ENCODE data around the gene ZFP3.
"Not testable (repeated sequence)": the region's sequence is repeated elsewhere in the genome, so short reads cannot be mapped to it uniquely, and the experiment has no call there.

ZFP3 gene

DNA sequence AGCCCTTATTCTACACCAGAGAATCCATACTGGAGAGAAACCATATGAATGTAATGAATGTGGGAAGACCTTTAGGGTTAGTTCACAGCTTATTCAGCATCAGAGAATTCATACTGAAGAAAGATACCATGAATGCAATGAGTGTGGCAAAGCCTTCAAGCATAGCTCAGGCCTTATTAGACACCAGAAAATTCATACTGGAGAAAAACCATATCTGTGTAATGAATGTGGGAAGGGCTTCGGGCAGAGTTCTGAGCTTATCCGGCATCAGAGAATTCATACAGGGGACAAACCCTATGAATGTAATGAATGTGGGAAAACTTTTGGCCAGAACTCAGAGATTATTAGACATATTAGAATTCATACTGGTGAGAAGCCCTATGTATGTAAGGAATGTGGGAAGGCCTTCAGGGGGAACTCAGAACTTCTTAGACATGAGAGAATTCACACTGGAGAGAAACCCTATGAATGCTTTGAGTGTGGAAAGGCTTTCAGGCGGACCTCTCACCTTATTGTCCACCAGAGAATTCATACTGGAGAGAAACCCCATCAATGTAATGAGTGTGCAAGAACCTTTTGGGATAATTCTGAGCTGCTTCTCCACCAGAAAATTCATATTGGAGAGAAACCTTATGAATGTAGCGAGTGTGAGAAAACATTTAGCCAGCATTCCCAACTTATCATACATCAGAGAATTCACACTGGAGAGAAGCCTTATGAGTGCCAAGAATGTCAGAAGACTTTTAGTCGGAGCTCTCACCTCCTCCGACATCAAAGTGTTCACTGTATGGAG lies 14.1 kb downstream of the ZFP3 start:
- DNase-seq (ENCODE audit: insufficient read length) (no peak), FAIRE-seq (no peak)
- TF ChIP-seq TAF1 (IDR thresholded peaks at IDR 0.05; ENCODE audit: borderline replicate concordance, low read depth, low read length) (no peak), POLR2A (IDR thresholded peaks at IDR 0.05; ENCODE audit: low read depth, low read length) (no peak), POLR2AphosphoS5 (IDR thresholded peaks at IDR 0.05; ENCODE audit: low read depth, low read length) (no peak)

DNA sequence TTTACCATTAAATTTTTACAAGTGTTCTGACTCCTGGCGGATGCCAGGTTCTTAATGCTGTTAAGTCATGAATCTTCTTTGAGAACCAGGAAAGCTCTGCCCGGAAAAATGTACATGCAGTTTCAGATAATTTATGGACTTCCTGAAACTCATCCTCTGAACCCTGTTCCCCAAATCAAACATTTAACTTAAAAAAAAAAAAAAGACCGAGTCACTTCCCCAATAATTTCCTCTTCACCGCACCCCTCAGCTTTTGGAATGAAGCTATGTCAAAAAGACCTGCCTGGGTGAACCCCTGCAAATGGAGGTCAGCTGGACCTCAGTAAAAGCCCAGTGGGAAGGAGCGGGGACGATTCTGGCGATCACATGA lies 18.4 kb downstream of the ZFP3 start:
- no peak for FAIRE-seq
- no peak for TF ChIP-seq POLR2A (IDR thresholded peaks at IDR 0.05; ENCODE audit: low read depth, low read length)
- TF ChIP-seq POLR2AphosphoS5 (IDR thresholded peaks at IDR 0.05; ENCODE audit: low read depth, low read length): no peak
- TF ChIP-seq TAF1 (IDR thresholded peaks at IDR 0.05; ENCODE audit: borderline replicate concordance, low read depth, low read length): no peak
- no peak for DNase-seq (ENCODE audit: insufficient read length)

- no peak for FAIRE-seq
- no peak for DNase-seq (ENCODE audit: insufficient read length)
- no peak for TF ChIP-seq TAF1 (IDR thresholded peaks at IDR 0.05; ENCODE audit: borderline replicate concordance, low read depth, low read length)
- no peak for TF ChIP-seq POLR2A (IDR thresholded peaks at IDR 0.05; ENCODE audit: low read depth, low read length)
- TF ChIP-seq POLR2AphosphoS5 (IDR thresholded peaks at IDR 0.05; ENCODE audit: low read depth, low read length): no peak
These were observed 19.0 kb downstream of the ZFP3 start for GRCh38 chr17:5097101-5097834.

- FAIRE-seq (no peak), DNase-seq (ENCODE audit: insufficient read length) (no peak)
- TF ChIP-seq POLR2AphosphoS5 (IDR thresholded peaks at IDR 0.05; ENCODE audit: low read depth, low read length) (no peak), POLR2A (IDR thresholded peaks at IDR 0.05; ENCODE audit: low read depth, low read length) (no peak), TAF1 (IDR thresholded peaks at IDR 0.05; ENCODE audit: borderline replicate concordance, low read depth, low read length) (no peak)
These were observed 21.0 kb downstream of the ZFP3 start for GRCh38 chr17:5099271-5099670.

- FAIRE-seq: no peak
- DNase-seq (ENCODE audit: insufficient read length): no peak
- TF ChIP-seq TAF1 (IDR thresholded peaks at IDR 0.05; ENCODE audit: borderline replicate concordance, low read depth, low read length) (no peak), POLR2AphosphoS5 (IDR thresholded peaks at IDR 0.05; ENCODE audit: low read depth, low read length) (no peak), POLR2A (IDR thresholded peaks at IDR 0.05; ENCODE audit: low read depth, low read length) (no peak)
These were observed 22.6 kb downstream of the ZFP3 start for GRCh38 chr17:5100832-5101231.

- TF ChIP-seq POLR2A (IDR thresholded peaks at IDR 0.05; ENCODE audit: low read depth, low read length) (no peak), TAF1 (IDR thresholded peaks at IDR 0.05; ENCODE audit: borderline replicate concordance, low read depth, low read length) (no peak), POLR2AphosphoS5 (IDR thresholded peaks at IDR 0.05; ENCODE audit: low read depth, low read length) (no peak)
- peak; percentile 27 for FAIRE-seq
- no peak for DNase-seq (ENCODE audit: insufficient read length)
These were observed 32.5 kb downstream of the ZFP3 start for GRCh38 chr17:5110816-5111215.

DNA sequence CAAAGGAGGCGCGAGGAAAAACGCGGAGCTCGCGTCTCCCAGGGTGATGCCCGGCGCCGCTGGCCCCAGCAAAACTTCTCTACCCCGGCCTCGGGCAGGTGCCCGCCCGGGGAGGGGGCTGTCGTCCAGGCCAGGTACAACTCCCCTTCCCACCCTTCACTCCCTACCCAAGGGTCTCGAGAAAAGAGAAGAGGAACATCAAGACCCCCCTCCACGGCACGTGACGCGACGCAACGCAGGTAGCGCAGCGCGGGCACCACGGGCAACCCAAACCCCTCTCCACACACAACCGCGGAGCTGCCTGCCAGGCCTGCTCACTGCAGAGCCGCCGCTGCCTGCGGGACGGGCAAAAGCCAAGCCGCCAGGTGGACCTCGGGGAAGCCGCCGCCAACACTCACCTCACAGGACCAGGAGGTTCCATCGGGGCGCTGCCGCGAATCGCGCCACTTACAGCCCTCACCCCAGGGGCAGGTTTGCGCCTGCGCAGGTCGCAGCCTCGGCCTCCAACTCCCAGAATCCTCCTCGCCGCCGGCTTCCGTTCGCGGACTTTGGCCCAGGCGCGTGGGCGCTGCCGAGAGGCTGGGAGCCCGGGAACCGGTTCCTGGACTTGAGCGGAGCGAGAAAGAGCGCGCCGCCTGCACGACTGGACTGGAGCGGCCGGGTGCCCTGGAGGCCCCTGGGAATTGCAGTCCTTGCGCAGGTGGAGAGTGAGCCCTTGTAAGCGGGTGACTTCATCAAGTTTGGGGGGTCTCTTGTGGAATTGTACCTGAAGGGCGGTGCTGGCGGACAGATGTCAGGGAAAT lies 33.3 kb downstream of the ZFP3 start, which contains the start of gene ZNF232:
Gene ZNF232, minus strand, starts transcription at position 477 of the 803 bp plus-strand sequence. Its CDS starts 56 bp downstream, at position 421.
- peak; percentile 99 for FAIRE-seq
- DNase-seq (ENCODE audit: insufficient read length): peak; percentile 92
- TF ChIP-seq POLR2A (IDR thresholded peaks at IDR 0.05; ENCODE audit: low read depth, low read length): peak; percentile 72; the same call in 1 of the 2 replicates
- TF ChIP-seq POLR2AphosphoS5 (IDR thresholded peaks at IDR 0.05; ENCODE audit: low read depth, low read length): peak; percentile 68
- TF ChIP-seq TAF1 (IDR thresholded peaks at IDR 0.05; ENCODE audit: borderline replicate concordance, low read depth, low read length): 0 out of 2 replicates have a peak, but pooled peaks have one; percentile 9

DNA sequence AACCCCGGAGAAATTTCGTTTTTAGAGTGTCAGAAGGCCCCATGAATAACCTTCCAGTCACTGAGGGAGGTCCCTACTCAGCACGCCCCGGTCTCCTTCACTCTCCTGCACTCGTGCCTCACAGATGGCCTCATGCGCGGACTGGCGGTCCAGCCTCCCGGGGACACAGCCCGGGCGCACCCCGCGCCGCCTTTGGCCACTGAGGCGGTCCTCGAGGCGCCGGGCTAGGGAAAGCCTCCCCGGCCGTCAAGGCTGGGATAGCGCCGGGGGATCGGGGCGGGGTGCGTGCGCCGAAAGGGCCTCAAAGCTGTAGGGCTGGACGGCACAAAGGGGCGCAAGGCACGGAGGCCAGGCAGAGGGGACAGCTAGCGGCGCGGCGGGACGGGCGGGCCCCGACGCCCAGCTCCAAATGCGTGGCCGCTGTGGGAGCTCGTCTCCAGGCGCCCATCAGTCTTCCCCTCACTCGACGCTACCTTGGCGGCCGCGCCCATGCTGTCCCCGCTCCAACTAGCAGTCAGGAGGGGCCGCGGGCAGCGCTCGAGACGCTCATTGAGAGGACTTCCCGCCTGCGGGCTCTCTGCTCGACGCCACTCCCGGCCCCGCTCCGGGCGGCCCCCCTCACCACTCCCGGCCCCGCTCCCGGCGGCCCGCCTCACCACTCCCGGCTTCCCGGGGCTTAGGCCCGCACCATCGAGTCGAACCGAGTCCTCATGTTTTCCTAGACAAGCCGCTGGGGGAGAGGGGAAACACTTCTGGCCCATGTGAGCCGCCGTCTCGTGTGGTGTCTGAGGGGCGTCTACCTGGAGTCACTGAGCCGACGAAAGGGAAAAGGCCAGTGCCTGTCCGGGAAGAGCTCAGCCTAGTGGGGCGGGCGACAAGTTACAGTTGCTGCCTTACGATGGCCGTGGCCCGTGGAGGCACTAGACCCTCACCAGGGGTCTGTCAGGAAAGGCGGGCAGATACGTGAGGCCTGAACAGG lies 37.7 kb downstream of the ZFP3 start, which contains the start of gene USP6:
Gene USP6, plus strand, starts transcription at position 360 of the 979 bp plus-strand sequence. CDS start 14,336 bp downstream, outside the sequence.
- no peak for DNase-seq (ENCODE audit: insufficient read length)

DNA sequence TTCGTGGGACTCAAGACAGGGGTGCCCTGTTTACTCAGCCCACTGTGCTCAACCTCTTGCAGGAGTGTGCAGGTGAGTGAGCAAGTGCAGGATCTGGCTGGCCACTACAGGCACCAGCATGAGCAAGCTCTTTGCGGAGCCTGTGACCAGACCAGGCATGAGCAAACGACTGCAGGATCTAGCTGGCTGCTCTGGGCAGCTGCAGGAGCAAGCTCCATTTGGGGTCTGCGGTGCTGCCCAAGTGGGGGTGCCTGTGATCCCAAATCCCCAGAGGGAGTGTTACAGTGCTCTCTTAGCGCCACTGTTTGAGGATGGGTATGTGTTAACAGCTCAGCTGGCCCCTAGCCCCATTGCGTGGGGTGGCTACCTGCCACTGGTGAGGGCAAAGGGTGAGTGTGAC lies 40.0 kb downstream of the ZFP3 start:
- FAIRE-seq (no peak), DNase-seq (ENCODE audit: insufficient read length) (no peak)
- TF ChIP-seq POLR2A (IDR thresholded peaks at IDR 0.05; ENCODE audit: low read depth, low read length): no peak
- no peak for TF ChIP-seq TAF1 (IDR thresholded peaks at IDR 0.05; ENCODE audit: borderline replicate concordance, low read depth, low read length)
- TF ChIP-seq POLR2AphosphoS5 (IDR thresholded peaks at IDR 0.05; ENCODE audit: low read depth, low read length): no peak

More for the DNA sequence above, 37.7 kb downstream of the ZFP3 start, which contains the start of gene USP6:
- TF ChIP-seq TAF1 (IDR thresholded peaks at IDR 0.05; ENCODE audit: borderline replicate concordance, low read depth, low read length) (no peak), POLR2AphosphoS5 (IDR thresholded peaks at IDR 0.05; ENCODE audit: low read depth, low read length) (no peak), POLR2A (IDR thresholded peaks at IDR 0.05; ENCODE audit: low read depth, low read length) (no peak)
- FAIRE-seq: no peak

GRCh38 chr17:5120036-5120435 lies 41.8 kb downstream of the ZFP3 start:
- TF ChIP-seq TAF1 (IDR thresholded peaks at IDR 0.05; ENCODE audit: borderline replicate concordance, low read depth, low read length) (no peak), POLR2AphosphoS5 (IDR thresholded peaks at IDR 0.05; ENCODE audit: low read depth, low read length) (no peak), POLR2A (IDR thresholded peaks at IDR 0.05; ENCODE audit: low read depth, low read length) (no peak)
- no peak for FAIRE-seq
- DNase-seq (ENCODE audit: insufficient read length): no peak

DNA sequence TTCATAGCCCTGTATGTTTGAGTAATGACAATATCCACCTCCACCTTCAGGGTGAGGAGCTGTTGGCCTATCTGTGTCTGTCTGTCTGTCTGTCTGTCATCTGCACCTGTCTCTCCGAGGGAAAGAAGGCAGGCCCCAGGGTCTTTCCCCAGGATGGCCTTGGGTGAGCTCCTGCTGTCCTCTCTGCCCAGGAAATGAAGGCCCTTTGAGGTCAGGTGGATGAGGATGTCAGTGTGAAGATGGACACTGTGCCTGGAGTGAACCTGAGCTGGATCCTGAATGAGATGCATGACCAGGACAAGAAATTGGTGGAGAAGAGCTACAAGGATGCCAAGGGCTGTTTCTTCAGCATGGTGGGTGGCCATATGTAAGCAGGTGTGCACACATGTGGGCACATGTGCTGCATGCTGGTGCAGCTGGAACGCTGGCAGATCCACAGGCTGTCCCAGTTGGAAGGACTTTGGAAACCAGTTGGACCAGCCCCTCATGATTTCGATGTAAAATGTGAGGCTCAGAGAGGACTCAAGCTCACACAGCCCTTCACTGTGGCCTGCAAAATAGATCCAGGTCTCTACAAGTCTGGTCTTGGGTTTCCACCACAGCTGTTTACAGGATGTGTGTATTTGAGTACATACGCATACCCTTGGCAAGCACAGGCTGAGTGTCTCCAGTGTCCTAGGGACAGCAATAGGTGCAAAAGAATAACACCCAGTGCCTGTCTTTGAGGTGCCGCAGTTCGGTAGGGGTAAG lies 42.3 kb downstream of the ZFP3 start:
- not testable (repeated sequence) for FAIRE-seq

More for the DNA sequence above, 42.3 kb downstream of the ZFP3 start:
- not testable (repeated sequence) for DNase-seq (ENCODE audit: insufficient read length)
